ENCODE results near the gene EMC6. TPM values are rescaled to one million over a fixed set of nuclear protein-coding genes. Genes with fewer than 3 reads are reported as not detected.

Gene EMC6
- total RNA-seq, 1 donor from 2014 or later: 43.8 TPM

- H3K36me3 Mint-ChIP-seq (ENCODE audit: unreplicated experiment): no peaks in the 10 kb centered on the region
- peaks cover 29% of the 10 kb centered on the region for H3K4me1 Mint-ChIP-seq (ENCODE audit: unreplicated experiment)
- H3K4me3 Mint-ChIP-seq (ENCODE audit: unreplicated experiment): peak overlapping the region; percentile 96
- H3K27me3 Mint-ChIP-seq (ENCODE audit: unreplicated experiment): no peaks in the 10 kb centered on the region
- no peaks in the 10 kb centered on the region for H3K9me3 Mint-ChIP-seq (ENCODE audit: unreplicated experiment)
- no peak for TF ChIP-seq CTCF (IDR thresholded peaks at IDR 0.05)
- no peak for DNase-seq (ENCODE audit: extremely low spot score, unreplicated experiment)
- H3K27ac Mint-ChIP-seq (ENCODE audit: unreplicated experiment): peak overlapping the region; percentile 65
Observed at GRCh38 chr17:3636908-3637373, 31.7 kb upstream of the EMC6 start.

- Mint-ChIP-seq H3K9me3 (ENCODE audit: unreplicated experiment) (no peaks in the 10 kb centered on the region), H3K27ac (ENCODE audit: unreplicated experiment) (peak overlapping the region; percentile 64), H3K36me3 (ENCODE audit: unreplicated experiment) (peaks cover 3% of the 10 kb centered on the region), H3K4me3 (ENCODE audit: unreplicated experiment) (no peak overlapping the region), H3K4me1 (ENCODE audit: unreplicated experiment) (peaks cover 21% of the 10 kb centered on the region), H3K27me3 (ENCODE audit: unreplicated experiment) (no peaks in the 10 kb centered on the region)
- TF ChIP-seq CTCF (IDR thresholded peaks at IDR 0.05): no peak
- no peak for DNase-seq (ENCODE audit: extremely low spot score, unreplicated experiment)
Observed at GRCh38 chr17:3639981-3640596, 28.5 kb upstream of the EMC6 start.

GRCh38 chr17:3641014-3641413 is 27.6 kb upstream of the EMC6 start:
- H3K9me3 Mint-ChIP-seq (ENCODE audit: unreplicated experiment): no peaks in the 10 kb centered on the region
- peaks cover 3% of the 10 kb centered on the region for H3K36me3 Mint-ChIP-seq (ENCODE audit: unreplicated experiment)
- no peaks in the 10 kb centered on the region for H3K27me3 Mint-ChIP-seq (ENCODE audit: unreplicated experiment)
- DNase-seq (ENCODE audit: extremely low spot score, unreplicated experiment): no peak
- H3K4me3 Mint-ChIP-seq (ENCODE audit: unreplicated experiment): no peak overlapping the region
- peaks cover 18% of the 10 kb centered on the region for H3K4me1 Mint-ChIP-seq (ENCODE audit: unreplicated experiment)
- H3K27ac Mint-ChIP-seq (ENCODE audit: unreplicated experiment): no peak overlapping the region
- TF ChIP-seq CTCF (IDR thresholded peaks at IDR 0.05): no peak

- DNase-seq (ENCODE audit: extremely low spot score, unreplicated experiment): no peak
- peaks cover 18% of the 10 kb centered on the region for H3K4me1 Mint-ChIP-seq (ENCODE audit: unreplicated experiment)
- no peak overlapping the region for H3K4me3 Mint-ChIP-seq (ENCODE audit: unreplicated experiment)
- TF ChIP-seq CTCF (IDR thresholded peaks at IDR 0.05): no peak
- H3K36me3 Mint-ChIP-seq (ENCODE audit: unreplicated experiment): peaks cover 3% of the 10 kb centered on the region
- H3K27ac Mint-ChIP-seq (ENCODE audit: unreplicated experiment): no peak overlapping the region
- no peaks in the 10 kb centered on the region for H3K27me3 Mint-ChIP-seq (ENCODE audit: unreplicated experiment)
- H3K9me3 Mint-ChIP-seq (ENCODE audit: unreplicated experiment): no peaks in the 10 kb centered on the region
Observed at GRCh38 chr17:3641717-3642486, 26.7 kb upstream of the EMC6 start.

GRCh38 chr17:3643889-3644349 is 24.7 kb upstream of the EMC6 start:
- Mint-ChIP-seq H3K9me3 (ENCODE audit: unreplicated experiment) (no peaks in the 10 kb centered on the region), H3K27me3 (ENCODE audit: unreplicated experiment) (no peaks in the 10 kb centered on the region), H3K4me1 (ENCODE audit: unreplicated experiment) (peaks cover 7% of the 10 kb centered on the region), H3K4me3 (ENCODE audit: unreplicated experiment) (no peak overlapping the region), H3K36me3 (ENCODE audit: unreplicated experiment) (peaks cover 13% of the 10 kb centered on the region), H3K27ac (ENCODE audit: unreplicated experiment) (no peak overlapping the region)
- no peak for DNase-seq (ENCODE audit: extremely low spot score, unreplicated experiment)
- no peak for TF ChIP-seq CTCF (IDR thresholded peaks at IDR 0.05)
